ENCODE data around the gene PLEKHH1.

PLEKHH1 gene

GRCh38 chr14:67510836-67511235 is 22.3 kb upstream of the PLEKHH1 start:
- no peak for DNase-seq (ENCODE audit: low spot score)

DNA sequence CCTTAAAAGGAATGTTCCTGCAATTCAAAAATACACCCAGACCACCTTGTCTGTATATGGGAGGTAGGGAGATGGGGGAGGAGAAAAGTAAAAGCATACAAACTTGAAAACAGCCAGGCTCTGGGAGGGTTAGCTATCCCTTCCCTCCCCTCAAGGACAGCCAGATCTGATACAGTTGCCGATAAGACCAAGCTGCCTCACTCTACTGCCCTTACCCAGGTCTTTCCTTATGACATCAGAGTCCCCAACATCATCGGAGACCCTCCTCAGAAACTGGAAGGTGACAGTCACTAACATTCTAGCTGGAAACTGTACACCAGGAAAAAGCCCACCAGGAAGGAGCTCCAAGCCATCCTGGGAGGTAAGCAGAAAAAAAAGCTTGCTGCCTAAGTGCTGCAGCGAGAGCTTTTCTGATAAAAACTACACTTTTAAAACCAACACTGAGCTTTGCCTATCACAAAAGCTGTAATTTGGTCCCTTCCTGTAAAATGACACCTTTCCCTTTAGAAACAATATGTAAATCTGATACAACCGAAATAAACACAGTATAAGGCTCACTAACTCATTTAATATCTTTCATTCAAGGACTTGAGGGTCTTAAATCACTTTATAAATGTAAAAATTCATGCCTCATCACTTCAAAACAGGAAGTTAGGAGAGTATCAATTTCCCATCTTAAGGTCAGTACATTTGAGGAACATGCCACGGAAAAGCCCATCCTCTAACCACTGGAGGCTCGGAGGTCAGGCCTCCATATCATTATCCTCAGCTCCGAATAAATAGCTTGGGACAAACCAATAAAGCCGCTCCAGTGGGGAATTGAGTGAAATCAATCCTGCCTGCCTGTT is 20.4 kb upstream of the PLEKHH1 start:
- no peak for DNase-seq (ENCODE audit: low spot score)

GRCh38 chr14:67513631-67514108 is 19.4 kb upstream of the PLEKHH1 start:
- DNase-seq (ENCODE audit: low spot score): no peak

GRCh38 chr14:67514203-67514607 is 18.9 kb upstream of the PLEKHH1 start:
- DNase-seq (ENCODE audit: low spot score): no peak

DNA sequence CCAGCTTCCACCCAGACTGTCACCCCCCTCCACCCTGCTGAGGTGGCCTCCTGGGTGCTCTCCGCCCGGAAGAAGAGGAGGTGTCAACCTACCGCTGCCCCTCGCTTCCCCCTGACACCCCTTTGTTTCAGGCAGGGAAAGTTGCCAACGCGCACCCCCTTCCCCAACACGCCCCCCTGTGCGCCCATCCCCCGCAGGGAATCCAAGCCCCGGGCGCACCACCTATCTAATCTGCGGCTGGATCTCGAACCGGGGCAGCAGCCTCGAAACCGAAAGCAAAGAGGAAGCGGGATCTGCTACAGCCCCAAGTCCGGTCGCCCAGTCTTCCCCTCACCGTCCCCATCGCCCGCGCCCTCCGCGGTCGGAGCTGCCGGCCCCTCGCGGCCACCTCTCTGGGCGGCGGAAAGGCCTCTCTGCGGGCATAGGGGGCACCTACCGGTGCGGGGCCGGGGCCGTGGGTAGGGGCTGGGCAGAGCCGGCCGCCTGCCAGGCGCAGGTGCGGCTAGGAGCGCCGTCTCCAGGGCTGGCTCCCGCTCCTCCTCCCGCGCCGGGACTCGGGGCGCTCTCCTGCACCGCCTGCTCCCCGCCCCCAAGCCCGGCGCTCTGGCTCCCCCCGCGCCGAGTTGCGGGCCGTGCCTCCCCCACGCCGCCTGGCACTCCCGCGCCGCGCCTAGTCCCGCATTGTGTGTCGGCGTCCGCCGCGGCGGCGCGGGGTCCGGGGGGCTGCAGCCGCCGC is 18.3 kb upstream of the PLEKHH1 start:
- DNase-seq (ENCODE audit: low spot score): no peak

DNA sequence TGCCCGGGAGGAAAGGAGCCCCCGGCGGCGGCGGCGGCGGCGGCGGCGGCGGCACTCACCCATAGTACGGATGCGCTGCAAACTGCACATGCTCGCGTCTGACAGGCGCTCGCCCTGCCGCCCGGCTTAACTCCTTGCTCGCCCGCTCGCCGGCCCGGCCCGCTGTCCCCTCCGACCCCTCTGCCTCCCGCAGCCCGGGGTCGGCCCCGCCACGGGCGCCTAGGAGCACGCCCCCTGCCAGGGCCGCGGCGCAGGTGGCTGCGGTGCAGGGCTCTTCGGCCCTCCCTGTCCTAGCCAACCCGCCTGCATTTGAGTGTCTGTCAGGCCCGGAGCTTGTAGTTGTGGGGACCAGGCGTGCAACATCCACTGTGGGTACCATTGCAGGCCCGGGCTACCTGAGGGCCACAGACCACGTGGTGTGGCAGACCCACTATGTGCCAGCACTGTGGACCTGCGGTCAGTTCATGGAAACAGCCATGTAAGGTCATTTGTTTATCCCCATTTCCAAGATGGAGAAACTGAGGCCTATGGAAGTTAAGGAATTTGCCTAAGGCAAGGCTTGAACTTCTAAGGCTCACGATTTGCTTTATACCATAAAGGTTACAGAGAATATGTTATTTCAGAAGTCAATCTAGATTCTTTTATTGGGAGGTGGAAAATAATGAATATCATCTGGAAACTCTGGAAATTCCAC is 17.6 kb upstream of the PLEKHH1 start:
- no peak for DNase-seq (ENCODE audit: low spot score)

- DNase-seq (ENCODE audit: low spot score): no peak
Measured at GRCh38 chr14:67516676-67517075, 16.4 kb upstream of the PLEKHH1 start.

- DNase-seq (ENCODE audit: low spot score): no peak
Measured at GRCh38 chr14:67517083-67517482, 16.0 kb upstream of the PLEKHH1 start.

DNA sequence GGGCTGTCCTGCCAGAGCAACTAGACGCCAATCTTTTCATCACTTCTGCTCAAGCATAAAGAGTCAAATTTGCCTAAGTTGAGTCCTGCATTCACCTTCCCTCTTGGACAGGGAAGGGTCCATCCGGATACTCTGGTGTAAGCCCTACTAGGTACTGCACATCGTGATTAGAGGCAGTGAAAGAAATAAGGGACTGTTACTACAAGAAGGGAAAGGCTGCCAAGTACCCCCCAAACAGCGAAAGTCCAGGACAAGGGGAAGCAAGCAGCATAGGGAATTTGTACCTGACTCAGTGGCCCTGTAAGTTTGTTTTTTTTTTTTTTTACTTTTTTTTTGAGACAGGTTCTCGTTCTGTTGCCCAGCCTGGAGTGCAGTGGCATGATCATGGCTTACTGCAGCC is 13.7 kb upstream of the PLEKHH1 start:
- no peak for DNase-seq (ENCODE audit: low spot score)

GRCh38 chr14:67520482-67520881 is 12.6 kb upstream of the PLEKHH1 start:
- DNase-seq (ENCODE audit: low spot score): no peak

- no peak for DNase-seq (ENCODE audit: low spot score)
Measured at GRCh38 chr14:67522270-67522669, 10.8 kb upstream of the PLEKHH1 start.

DNA sequence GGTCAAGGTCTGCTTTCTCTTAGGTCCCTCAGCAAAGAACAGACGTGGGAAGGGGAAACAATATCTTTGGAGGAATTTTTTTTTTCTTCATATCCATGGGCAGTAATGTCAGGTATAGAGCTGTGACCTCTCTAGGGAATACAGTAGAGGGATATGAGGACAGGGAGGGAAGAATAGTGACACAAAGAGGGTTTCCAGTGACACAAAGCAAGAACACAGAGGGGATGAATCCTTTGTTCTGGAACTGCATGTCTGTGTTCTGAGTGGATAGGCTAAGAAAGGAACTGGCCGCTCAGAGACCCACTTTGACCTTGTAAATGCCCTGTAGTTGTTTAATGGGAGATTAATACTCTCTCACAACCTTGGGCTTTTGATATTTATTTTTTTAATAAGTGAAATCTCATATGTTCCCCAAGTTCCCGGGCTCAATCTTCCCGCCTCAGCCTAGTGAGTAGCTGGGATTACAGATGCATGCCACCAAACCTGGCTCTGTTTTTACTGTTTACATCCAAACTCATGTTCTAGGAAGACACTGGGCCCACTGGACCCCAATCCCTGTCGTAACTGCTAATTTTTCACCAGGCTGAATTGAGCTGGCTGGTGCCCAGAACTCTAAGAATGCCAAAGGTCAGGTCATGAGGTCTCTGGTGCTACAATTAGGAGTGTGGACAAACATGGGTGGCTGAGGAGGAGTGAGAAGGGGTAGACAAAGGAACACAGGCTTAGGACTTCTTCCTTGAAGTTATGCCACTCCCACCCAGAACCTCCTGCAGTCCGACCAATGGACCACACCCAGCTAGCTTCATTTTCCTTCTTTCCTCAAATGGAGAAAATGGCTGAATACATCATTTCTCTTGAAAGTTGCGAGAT is 9.1 kb upstream of the PLEKHH1 start:
- no peak for DNase-seq (ENCODE audit: low spot score)

DNA sequence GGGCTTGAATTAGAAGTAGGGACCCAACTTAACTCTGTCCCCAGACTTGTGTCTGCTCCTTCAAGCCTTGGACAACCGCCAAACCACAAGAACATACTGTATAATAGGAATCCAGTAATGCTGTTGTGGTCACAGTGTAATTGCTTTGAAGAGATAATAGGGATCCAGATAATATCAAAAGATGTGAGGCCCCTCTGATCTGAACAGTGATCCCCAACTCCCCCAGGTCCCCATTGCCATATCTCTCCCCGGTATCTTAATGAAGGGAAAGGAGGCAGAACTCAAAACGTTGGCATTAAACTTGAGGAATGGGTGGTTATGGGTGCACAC is 8.5 kb upstream of the PLEKHH1 start:
- DNase-seq (ENCODE audit: low spot score): no peak

GRCh38 chr14:67525389-67525788 is 7.7 kb upstream of the PLEKHH1 start:
- DNase-seq (ENCODE audit: low spot score): no peak

- DNase-seq (ENCODE audit: low spot score): no peak
Measured at GRCh38 chr14:67526181-67526580, 6.9 kb upstream of the PLEKHH1 start.

DNA sequence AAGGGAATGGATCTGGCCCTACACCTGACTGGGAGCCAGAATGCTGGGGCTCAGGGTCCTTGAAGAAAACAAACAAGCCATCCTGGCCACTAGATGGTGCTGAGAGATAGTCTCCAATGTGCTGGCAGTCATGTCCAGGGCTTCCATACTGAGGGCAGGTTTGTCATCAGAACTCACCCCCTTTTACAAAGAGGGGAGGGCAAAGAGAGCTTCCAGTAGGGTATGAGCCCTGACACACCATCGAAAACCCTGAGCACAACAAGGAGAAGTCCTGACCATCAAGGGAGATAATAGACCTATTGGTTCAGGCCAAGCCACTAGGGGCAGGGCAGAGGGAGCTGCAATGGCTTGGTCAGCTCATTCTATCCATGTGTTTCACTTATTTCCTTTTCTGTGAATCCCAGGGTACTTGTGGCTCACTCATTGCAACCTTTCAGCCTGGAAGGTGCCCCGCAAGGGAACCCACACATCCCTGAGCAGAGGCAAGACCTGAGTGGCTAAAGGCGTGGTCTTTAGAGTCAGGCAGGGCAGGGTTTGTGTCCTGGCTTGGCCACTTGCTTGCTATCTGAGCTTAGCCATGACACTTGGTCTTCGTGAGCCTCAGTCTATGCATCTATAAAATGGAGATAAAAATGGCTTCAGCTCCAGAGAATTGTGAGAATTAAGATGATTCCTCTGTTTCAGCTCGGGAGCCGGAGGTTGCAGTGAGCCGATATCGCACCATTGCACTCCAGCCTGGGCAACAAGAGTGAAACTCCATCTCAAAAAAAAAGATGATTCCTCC is 6.2 kb upstream of the PLEKHH1 start:
- no peak for DNase-seq (ENCODE audit: low spot score)

GRCh38 chr14:67527756-67528155 is 5.3 kb upstream of the PLEKHH1 start:
- DNase-seq (ENCODE audit: low spot score): no peak

GRCh38 chr14:67528276-67528675 is 4.8 kb upstream of the PLEKHH1 start:
- no peak for DNase-seq (ENCODE audit: low spot score)

- no peak for DNase-seq (ENCODE audit: low spot score)
Measured at GRCh38 chr14:67529947-67530935, 2.8 kb upstream of the PLEKHH1 start.

- no peak for DNase-seq (ENCODE audit: low spot score)
Measured at GRCh38 chr14:67532606-67532997, 488 bp upstream of the PLEKHH1 start.
